Liver (tissue), 9 donors: ENCODE measurements around the gene SLC11A1. TPM values are rescaled to one million over a fixed set of nuclear protein-coding genes. Genes with fewer than 3 reads are reported as not detected.

Source experiments
- DNase-seq: peaks from one replicate; pipeline ENCODE4 v3.0.0-alpha.2; 2017; ENCODE audit warnings: low spot score
- H3K27ac ChIP-seq, 2 donors: one replicate each; pipeline ENCODE4 v1.7.0; 2013; ENCODE audit warnings: inconsistent platforms in 2 of 2, low read length in 2 of 2, control low read depth in 1 of 2, low read depth in 1 of 2, mild to moderate bottlenecking in 1 of 2
- H3K27me3 ChIP-seq, 4 donors: one replicate each; pipeline versions ENCODE4 v1.6.1 to v1.7.0; 2013; ENCODE audit warnings: low read length in 3 of 4, inconsistent platforms in 1 of 4, mild to moderate bottlenecking in 1 of 4, moderate library complexity in 1 of 4; ENCODE audit not compliant: control insufficient read depth in 4 of 4, insufficient read depth in 4 of 4
- H3K36me3 ChIP-seq, 4 donors: one replicate each; pipeline versions ENCODE4 v1.6.1 to v1.7.0; 2013; ENCODE audit warnings: low read length in 3 of 4, mild to moderate bottlenecking in 3 of 4, low read depth in 1 of 4, moderate library complexity in 1 of 4; ENCODE audit not compliant: control insufficient read depth in 4 of 4, insufficient read depth in 3 of 4
- H3K4me1 ChIP-seq, 4 donors: one replicate each; pipeline versions ENCODE4 v1.6.1 to v1.7.0; 2013; ENCODE audit warnings: low read length in 3 of 4, mild to moderate bottlenecking in 3 of 4, moderate library complexity in 1 of 4; ENCODE audit not compliant: control insufficient read depth in 4 of 4, insufficient read depth in 4 of 4
- H3K4me3 ChIP-seq, 3 donors: one replicate each; pipeline versions ENCODE4 v1.6.1 to v1.7.0; 2013; ENCODE audit warnings: low read length in 3 of 3, control low read depth in 1 of 3, low read depth in 1 of 3, mild to moderate bottlenecking in 1 of 3
- H3K9ac ChIP-seq, 2 donors: one replicate each; pipeline ENCODE4 v1.7.0; 2013; ENCODE audit warnings: low read length in 2 of 2, mild to moderate bottlenecking in 2 of 2, moderate library complexity in 2 of 2, control low read depth in 1 of 2, low read depth in 1 of 2
- H3K9me3 ChIP-seq, 4 donors: one replicate each; pipeline versions ENCODE4 v1.6.1 to v1.7.0; 2013; ENCODE audit warnings: low read length in 3 of 4; ENCODE audit not compliant: control insufficient read depth in 4 of 4
- EGR1 ChIP-seq, 2 donors: IDR thresholded peaks; 2 replicates each; pipeline ENCODE4 v1.6.1; 2016 to 2018; ENCODE audit warnings: antibody characterized with exemption in 2 of 2, low read depth in 2 of 2
- FOXA1 ChIP-seq: IDR thresholded peaks from 2 replicates; pipeline ENCODE4 v1.6.1; 2016; ENCODE audit warnings: antibody characterized with exemption
- FOXA2 ChIP-seq: IDR thresholded peaks from 2 replicates; pipeline ENCODE4 v1.6.1; 2016; ENCODE audit warnings: antibody characterized with exemption
- GABPA ChIP-seq, 2 donors: IDR thresholded peaks in 1 of 2; conservative IDR thresholded peaks in 1 of 2; 2 replicates each; pipeline ENCODE4 v1.6.1; 2016; ENCODE audit warnings: antibody characterized with exemption in 2 of 2, mild to moderate bottlenecking in 1 of 2, moderate library complexity in 1 of 2
- HNF4A ChIP-seq, 2 donors: conservative IDR thresholded peaks; 2 replicates each; pipeline ENCODE4 v1.6.1; 2016; ENCODE audit warnings: antibody characterized with exemption in 2 of 2, mild to moderate bottlenecking in 2 of 2
- HNF4G ChIP-seq: IDR thresholded peaks from 2 replicates; pipeline ENCODE4 v1.6.1; 2016; ENCODE audit warnings: antibody characterized with exemption
- JUND ChIP-seq, 2 donors: IDR thresholded peaks; 2 replicates each; pipeline ENCODE4 v1.6.1; 2016; ENCODE audit warnings: antibody characterized with exemption in 2 of 2
- NR2F2 ChIP-seq: IDR thresholded peaks from 2 replicates; pipeline ENCODE4 v1.6.1; 2016; ENCODE audit warnings: antibody characterized with exemption
- RAD21 ChIP-seq, 2 donors: IDR thresholded peaks; 2 replicates each; pipeline ENCODE4 v1.6.1; 2016; ENCODE audit warnings: antibody characterized with exemption in 2 of 2, mild to moderate bottlenecking in 2 of 2
- RXRA ChIP-seq, 2 donors: IDR thresholded peaks; 2 replicates each; pipeline ENCODE4 v1.6.1; 2017 to 2018; ENCODE audit warnings: antibody characterized with exemption in 2 of 2, mild to moderate bottlenecking in 1 of 2
- SP1 ChIP-seq: IDR thresholded peaks from 2 replicates; pipeline ENCODE4 v1.6.1; 2018; ENCODE audit warnings: antibody characterized with exemption, mild to moderate bottlenecking
- TAF1 ChIP-seq: conservative IDR thresholded peaks from 2 replicates; pipeline ENCODE4 v1.6.1; 2016; ENCODE audit warnings: antibody characterized with exemption, mild to moderate bottlenecking
- YY1 ChIP-seq: IDR thresholded peaks from 2 replicates; pipeline ENCODE4 v1.6.1; 2016; ENCODE audit warnings: antibody characterized with exemption, mild to moderate bottlenecking
- WGBS: extraction: QIAGEN DNeasy Blood & Tissue Kit; methylation state at CpG from one replicate; pipeline ENCODE4 v1.1.7; 2013; 5-methylcytosine and 5-hydroxymethylcytosine counted together
- polyA plus RNA-seq, 2 donors: library from polyadenylated mRNA; stranded (reverse) in 1 of 2; unstranded in 1 of 2; fragments of 200-250 nt in 1 of 2; fragments of >200 nt in 1 of 2; fragmentation: Nextera tagmentation in 1 of 2; extraction: Ambion mirVana in 1 of 2; gene quantifications; one replicate each; pipeline versions ENCODE4 v1.2.1 to v1.2.3, GENCODE V29; 2013 to 2015
- total RNA-seq, 2 donors: library from RNA; depleted of rRNA; stranded (reverse); fragments of >200 nt; gene quantifications; one replicate each; pipeline ENCODE4 v1.2.3, GENCODE V29; 2014
- TF ChIP-seq, protein P1 (sequence below): IDR thresholded peaks from 2 replicates; pipeline ENCODE4 v1.6.1; 2016; ENCODE audit warnings: antibody characterized with exemption
- TF ChIP-seq, protein P2 (sequence below): IDR thresholded peaks from 2 replicates; pipeline ENCODE4 v1.6.1; 2016; ENCODE audit warnings: antibody characterized with exemption
- TF ChIP-seq, protein P3 (sequence below): fragments of 150-350 bp; IDR thresholded peaks from 2 replicates; pipeline ENCODE4 v1.5.1; 2017; ENCODE audit warnings: improper control_type of control experiment, low read depth, low read length; ENCODE audit not compliant: missing input control
- TF ChIP-seq, protein P4 (sequence below): IDR thresholded peaks from 2 replicates; pipeline ENCODE4 v1.6.1; 2016; ENCODE audit warnings: antibody characterized with exemption, mild to moderate bottlenecking
- TF ChIP-seq, protein P5 (sequence below): IDR thresholded peaks from 2 replicates; pipeline ENCODE4 v1.6.1; 2016; ENCODE audit warnings: antibody characterized with exemption
- donor health status: healthy.
- donor health status: healthy.
- donor health status: healthy.
- donor health status: healthy.
- donor health status: healthy.

SLC11A1 gene
- total and polyA plus RNA-seq, 4 donors: 1.4 to 23.0 (median 3.2) TPM

DNA sequence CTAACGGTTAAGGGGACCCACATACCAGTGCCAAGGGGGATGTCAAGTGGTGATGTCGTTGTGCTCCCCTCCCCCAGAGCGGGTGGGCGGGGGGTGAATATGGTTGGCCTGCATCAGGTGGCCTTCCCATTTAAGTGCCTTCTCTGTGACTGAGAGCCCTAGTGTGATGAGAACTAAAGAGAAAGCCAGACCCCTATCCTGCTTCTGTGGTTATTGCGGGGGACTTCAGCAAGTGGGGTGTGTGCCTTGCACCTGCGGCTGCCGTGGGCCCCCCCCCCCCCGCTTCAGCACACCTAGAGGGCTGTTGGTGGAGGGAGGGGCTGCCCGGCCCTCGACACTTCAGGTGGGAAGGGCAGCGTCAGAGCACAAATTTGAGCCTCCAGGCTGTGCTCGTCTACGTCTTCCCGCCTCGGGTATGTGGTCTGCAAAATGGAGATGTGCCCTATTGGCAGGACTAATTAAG lies 23.7 kb downstream of the SLC11A1 start:
- Histone ChIP-seq H3K4me3 (peak overlapping the region in 2 of 3 donors; percentile 17 to 36), H3K27me3 (no peaks in the 10 kb centered on the region), H3K9me3 (no peaks in the 10 kb centered on the region), H3K4me1 (peaks cover 19 to 66% (median 56%) of the 10 kb centered on the region in 4 donors), H3K36me3 (peaks cover 7 to 19% (median 12%) of the 10 kb centered on the region in 4 donors), H3K27ac (peak overlapping the region; percentile 77 to 86), H3K9ac (no peak overlapping the region)
- DNase-seq: no peak
- TF ChIP-seq, protein P1, sequence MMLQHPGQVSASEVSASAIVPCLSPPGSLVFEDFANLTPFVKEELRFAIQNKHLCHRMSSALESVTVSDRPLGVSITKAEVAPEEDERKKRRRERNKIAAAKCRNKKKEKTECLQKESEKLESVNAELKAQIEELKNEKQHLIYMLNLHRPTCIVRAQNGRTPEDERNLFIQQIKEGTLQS: no peak
- TF ChIP-seq EGR1 (IDR thresholded peaks at IDR 0.05; ENCODE audit: low read depth in 2 of 2): peak in 1 of 2 donors; percentile 5
- 4% methylated on average over 15 of the region's 15 CpGs for WGBS

DNA sequence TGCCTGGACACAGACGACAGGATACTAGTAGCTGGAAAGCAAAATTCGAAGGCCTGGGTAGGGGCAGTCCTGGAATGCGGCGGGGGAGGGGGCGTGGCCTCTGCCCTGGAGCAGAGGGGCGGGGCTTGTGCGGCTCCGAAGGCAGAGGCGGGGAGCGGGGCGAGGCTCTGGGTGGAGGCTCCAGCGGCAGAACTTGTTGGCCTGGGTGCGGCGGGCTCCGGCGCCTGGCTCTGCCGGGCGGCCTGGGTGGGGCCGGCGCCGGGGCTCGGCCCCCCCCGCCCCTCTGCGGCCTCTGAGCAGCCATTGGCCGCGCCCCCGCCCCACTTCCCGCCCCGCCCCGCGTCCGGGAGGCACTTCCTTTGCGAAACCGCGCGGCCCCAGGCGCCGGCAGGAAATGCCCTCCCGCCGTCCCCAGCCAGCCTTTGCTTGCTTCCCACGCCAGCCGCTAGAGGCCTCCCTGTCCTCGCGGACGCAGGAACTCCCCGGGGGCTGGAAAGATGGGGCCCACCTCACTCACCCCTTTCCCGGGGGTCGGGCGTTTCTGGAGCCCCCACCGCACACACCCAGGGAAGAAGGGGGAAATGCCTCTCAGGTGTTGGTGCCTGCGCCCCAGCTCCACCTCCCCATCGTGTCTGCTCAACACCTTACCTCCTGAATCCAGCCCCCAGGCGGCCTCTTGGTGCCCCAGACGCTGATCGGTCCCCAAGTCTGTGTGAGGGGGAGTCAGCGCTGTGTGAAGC lies 24.3 kb downstream of the SLC11A1 start:
- Histone ChIP-seq H3K4me1 (peaks cover 18 to 60% (median 51%) of the 10 kb centered on the region in 4 donors), H3K4me3 (peak overlapping the region; percentile 40 to 46 (median 42)), H3K27me3 (no peaks in the 10 kb centered on the region), H3K36me3 (peaks cover 7 to 19% (median 12%) of the 10 kb centered on the region in 4 donors), H3K9ac (peak overlapping the region; percentile 18 to 62), H3K9me3 (no peaks in the 10 kb centered on the region), H3K27ac (peak overlapping the region; percentile 77 to 86)
- WGBS: 1% methylated on average over 56 of the region's 56 CpGs
- peak; percentile 61 for TF ChIP-seq SP1
- TF ChIP-seq, protein P2, sequence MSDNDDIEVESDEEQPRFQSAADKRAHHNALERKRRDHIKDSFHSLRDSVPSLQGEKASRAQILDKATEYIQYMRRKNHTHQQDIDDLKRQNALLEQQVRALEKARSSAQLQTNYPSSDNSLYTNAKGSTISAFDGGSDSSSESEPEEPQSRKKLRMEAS: no peak
- peak; percentile 80 to 84 for TF ChIP-seq RAD21 (IDR thresholded peaks at IDR 0.05)
- TF ChIP-seq TAF1: no peak
- peak in 1 of 2 donors; percentile 5 for TF ChIP-seq RXRA (IDR thresholded peaks at IDR 0.05)
- peak; percentile 56 for TF ChIP-seq YY1
- TF ChIP-seq, protein P3, sequence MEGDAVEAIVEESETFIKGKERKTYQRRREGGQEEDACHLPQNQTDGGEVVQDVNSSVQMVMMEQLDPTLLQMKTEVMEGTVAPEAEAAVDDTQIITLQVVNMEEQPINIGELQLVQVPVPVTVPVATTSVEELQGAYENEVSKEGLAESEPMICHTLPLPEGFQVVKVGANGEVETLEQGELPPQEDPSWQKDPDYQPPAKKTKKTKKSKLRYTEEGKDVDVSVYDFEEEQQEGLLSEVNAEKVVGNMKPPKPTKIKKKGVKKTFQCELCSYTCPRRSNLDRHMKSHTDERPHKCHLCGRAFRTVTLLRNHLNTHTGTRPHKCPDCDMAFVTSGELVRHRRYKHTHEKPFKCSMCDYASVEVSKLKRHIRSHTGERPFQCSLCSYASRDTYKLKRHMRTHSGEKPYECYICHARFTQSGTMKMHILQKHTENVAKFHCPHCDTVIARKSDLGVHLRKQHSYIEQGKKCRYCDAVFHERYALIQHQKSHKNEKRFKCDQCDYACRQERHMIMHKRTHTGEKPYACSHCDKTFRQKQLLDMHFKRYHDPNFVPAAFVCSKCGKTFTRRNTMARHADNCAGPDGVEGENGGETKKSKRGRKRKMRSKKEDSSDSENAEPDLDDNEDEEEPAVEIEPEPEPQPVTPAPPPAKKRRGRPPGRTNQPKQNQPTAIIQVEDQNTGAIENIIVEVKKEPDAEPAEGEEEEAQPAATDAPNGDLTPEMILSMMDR: peak; percentile 88
- TF ChIP-seq, protein P1: no peak
- peak; percentile 5 for TF ChIP-seq NR2F2
- no peak for TF ChIP-seq FOXA2
- TF ChIP-seq HNF4A (conservative IDR thresholded peaks at IDR 0.05): peak in 1 of 2 donors; percentile 18
- TF ChIP-seq JUND (IDR thresholded peaks at IDR 0.05): no peak
- TF ChIP-seq, protein P4, sequence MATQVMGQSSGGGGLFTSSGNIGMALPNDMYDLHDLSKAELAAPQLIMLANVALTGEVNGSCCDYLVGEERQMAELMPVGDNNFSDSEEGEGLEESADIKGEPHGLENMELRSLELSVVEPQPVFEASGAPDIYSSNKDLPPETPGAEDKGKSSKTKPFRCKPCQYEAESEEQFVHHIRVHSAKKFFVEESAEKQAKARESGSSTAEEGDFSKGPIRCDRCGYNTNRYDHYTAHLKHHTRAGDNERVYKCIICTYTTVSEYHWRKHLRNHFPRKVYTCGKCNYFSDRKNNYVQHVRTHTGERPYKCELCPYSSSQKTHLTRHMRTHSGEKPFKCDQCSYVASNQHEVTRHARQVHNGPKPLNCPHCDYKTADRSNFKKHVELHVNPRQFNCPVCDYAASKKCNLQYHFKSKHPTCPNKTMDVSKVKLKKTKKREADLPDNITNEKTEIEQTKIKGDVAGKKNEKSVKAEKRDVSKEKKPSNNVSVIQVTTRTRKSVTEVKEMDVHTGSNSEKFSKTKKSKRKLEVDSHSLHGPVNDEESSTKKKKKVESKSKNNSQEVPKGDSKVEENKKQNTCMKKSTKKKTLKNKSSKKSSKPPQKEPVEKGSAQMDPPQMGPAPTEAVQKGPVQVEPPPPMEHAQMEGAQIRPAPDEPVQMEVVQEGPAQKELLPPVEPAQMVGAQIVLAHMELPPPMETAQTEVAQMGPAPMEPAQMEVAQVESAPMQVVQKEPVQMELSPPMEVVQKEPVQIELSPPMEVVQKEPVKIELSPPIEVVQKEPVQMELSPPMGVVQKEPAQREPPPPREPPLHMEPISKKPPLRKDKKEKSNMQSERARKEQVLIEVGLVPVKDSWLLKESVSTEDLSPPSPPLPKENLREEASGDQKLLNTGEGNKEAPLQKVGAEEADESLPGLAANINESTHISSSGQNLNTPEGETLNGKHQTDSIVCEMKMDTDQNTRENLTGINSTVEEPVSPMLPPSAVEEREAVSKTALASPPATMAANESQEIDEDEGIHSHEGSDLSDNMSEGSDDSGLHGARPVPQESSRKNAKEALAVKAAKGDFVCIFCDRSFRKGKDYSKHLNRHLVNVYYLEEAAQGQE: peak; percentile 91
- no peak for TF ChIP-seq FOXA1
- peak; percentile 4 for TF ChIP-seq HNF4G
- TF ChIP-seq EGR1 (IDR thresholded peaks at IDR 0.05; ENCODE audit: low read depth in 2 of 2): peak; percentile 73 to 74
- TF ChIP-seq GABPA (IDR thresholded peaks at IDR 0.05 in 1 of 2, conservative IDR thresholded peaks at IDR 0.05 in 1 of 2): peak; percentile 27 to 84
- TF ChIP-seq, protein P5, sequence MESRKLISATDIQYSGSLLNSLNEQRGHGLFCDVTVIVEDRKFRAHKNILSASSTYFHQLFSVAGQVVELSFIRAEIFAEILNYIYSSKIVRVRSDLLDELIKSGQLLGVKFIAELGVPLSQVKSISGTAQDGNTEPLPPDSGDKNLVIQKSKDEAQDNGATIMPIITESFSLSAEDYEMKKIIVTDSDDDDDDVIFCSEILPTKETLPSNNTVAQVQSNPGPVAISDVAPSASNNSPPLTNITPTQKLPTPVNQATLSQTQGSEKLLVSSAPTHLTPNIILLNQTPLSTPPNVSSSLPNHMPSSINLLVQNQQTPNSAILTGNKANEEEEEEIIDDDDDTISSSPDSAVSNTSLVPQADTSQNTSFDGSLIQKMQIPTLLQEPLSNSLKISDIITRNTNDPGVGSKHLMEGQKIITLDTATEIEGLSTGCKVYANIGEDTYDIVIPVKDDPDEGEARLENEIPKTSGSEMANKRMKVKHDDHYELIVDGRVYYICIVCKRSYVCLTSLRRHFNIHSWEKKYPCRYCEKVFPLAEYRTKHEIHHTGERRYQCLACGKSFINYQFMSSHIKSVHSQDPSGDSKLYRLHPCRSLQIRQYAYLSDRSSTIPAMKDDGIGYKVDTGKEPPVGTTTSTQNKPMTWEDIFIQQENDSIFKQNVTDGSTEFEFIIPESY: no peak
- DNase-seq: peak; percentile 97
